Left cardiac atrium (tissue), 4 donors: Measurements from ENCODE around the gene GNAI1. TPM values are rescaled to one million over a fixed set of nuclear protein-coding genes. Genes with fewer than 3 reads are reported as not detected.
"Not testable (repeated sequence)": the region's sequence is repeated elsewhere in the genome, so short reads cannot be mapped to it uniquely, and the experiment has no call there.

Experiments
- ATAC-seq, 2 donors: fragments of 200-7000 bp; cut with Tn5 transposase; one replicate each; pipeline ENCODE4 v1.9.1; 2020; ENCODE audit warnings: mild to moderate bottlenecking in 2 of 2, moderate library complexity in 2 of 2
- DNase-seq: peaks from one replicate; pipeline ENCODE4 v3.0.0-alpha.2; 2020
- intact Hi-C, 2 donors: fragments of 100-400 bp; cut with DNase I; formaldehyde crosslinking; loops; one replicate each; pipeline versions ENCODE4 v1.14.1 to v1.15.1; 2022 to 2023
- total RNA-seq, 2 donors: library from RNA; stranded (reverse); fragmentation: NEBNext Ultra II Directional; extraction: Animal tissue kit (Norgen Biotek cat#: 25700); gene quantifications; one replicate each; pipeline ENCODE4 v1.2.1, GENCODE V29; 2021
- donor health status: DM: no; HTN: yes; CAD: no.
- donor health status: DM: no; HTN: yes; CAD: no; lungs with severe emphysema.
- donor health status: DM: yes; HTN: yes; CAD: no.
- donor health status: Dilated cardiomyopathy.

Gene GNAI1
- total RNA-seq, 2 donors from 2014 or later: 16.0 to 18.4 TPM

DNA sequence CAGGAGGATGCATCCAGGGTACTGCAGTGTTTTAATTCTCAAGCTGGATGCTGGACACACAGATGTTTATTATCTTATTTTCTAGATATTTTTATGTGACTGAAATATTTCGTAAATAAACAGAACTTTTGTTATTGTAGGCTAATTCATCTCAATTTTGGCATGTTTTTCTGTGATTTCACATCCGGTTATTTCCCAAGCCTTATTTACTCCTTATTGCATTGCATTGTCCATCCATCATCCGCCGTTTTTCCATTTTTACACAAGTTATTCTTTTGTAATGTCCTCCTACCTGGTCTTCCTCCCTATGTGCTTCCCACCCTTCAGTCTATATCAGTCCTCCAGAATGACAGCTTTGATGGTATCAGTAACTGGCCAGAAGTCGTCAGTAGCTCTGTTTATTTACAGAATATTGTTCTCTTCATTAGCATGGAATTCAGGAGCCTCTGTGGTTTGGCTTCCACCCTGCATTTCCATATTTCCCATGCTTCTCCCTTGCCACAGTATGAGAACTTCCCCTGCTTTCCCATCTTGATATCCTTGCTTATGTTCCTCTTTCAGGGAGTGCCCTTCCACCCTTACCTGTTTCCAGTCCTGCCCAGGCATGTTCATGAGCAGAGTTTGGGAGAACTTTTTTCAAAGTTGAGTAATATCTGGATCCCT, 16.1 kb downstream of the GNAI1 start:
- no peak for DNase-seq
- ATAC-seq: no peak
- intact Hi-C loops: no loop called here

DNA sequence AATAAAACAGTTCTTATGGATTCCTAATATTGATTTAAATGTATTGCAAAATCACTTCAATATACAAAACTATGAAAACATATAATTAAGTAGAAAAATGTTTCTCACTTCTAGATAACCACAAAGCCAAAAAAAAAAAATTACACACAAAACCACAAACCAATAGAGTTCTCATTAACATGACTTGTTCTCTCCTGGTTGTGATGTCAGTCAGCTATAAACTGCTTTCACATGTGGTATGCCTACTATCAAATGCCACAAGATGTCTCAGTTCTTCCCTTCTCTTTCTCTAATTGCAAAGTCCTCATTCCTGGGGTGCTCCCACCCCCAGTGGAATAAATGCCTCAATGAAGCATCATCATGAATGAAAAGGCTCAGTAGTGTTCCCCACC, 16.6 kb downstream of the GNAI1 start:
- no peak for DNase-seq
- intact Hi-C loops: no loop called here
- ATAC-seq: no peak

DNA sequence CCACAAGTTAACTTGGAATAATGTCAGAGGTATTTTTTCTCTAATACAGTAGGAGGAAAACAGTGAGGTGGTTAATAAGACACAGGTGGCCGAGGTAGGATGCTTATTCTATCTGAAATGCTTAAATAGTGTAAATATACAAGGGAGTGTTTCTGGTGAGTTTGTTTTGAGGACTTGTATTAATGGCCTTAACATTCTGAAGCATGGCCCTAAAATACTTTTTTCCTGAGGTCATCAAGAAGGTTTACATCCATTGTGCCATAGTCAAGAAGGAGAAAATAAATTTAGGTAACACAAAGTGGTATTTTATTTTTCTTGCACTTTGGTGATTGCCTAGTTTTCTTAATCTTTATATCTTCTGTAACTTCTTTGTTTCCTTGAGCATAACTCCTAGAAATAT, 18.8 kb downstream of the GNAI1 start:
- DNase-seq: no peak
- ATAC-seq: no peak
- intact Hi-C loops: no loop called here

DNA sequence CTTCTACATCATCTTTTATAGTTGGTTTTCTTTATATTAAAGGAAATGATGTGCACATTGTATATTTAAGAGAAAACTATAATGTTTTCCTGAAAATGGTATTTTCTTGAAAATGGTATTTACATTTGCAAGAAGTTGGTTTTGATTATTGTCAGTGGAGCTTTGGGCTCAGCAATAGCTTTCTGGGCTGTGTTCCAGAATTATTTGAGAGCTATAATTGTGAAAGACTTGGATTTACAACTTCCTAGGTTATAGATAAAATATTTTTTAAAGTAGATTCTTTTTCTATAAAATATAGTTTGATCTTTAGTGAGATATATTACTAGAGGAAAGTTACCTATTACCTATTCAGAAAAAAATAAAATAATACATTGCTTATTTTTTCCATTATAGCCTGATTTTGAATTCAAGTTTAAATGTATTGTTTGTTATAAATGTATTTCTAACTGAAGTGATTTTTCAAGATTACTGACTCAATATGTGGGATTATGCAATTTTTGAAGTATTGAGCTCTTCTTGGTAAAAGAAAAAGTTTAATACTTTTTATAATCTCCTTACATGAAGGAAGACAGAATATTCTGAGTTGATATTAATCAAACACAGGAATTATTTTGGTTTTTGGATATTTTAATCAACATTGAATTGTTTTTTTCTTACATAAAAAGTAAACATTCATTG, 20.2 kb downstream of the GNAI1 start:
- ATAC-seq (no peak), DNase-seq (no peak)
- intact Hi-C loops: no loop called here

DNA sequence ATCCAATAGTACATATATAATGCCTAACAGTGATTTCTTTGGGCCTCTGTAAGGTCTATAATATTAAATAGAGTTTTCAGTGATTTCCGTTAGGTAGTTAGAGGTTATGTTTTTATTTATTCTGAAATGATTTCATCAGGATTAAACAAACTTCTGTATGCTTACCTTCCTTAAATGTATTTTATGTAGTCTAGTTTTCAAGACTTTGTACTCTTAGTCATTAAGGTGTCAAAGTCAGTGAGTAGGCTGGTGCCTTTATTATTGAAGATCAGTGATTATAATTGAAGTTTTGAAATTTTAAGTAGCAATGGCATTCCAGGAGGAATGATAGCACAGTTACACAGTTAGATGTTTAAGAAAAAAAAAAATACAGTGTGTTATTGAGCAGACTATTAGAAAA, 20.7 kb downstream of the GNAI1 start:
- no peak for ATAC-seq
- intact Hi-C loops: no loop called here
- no peak for DNase-seq

DNA sequence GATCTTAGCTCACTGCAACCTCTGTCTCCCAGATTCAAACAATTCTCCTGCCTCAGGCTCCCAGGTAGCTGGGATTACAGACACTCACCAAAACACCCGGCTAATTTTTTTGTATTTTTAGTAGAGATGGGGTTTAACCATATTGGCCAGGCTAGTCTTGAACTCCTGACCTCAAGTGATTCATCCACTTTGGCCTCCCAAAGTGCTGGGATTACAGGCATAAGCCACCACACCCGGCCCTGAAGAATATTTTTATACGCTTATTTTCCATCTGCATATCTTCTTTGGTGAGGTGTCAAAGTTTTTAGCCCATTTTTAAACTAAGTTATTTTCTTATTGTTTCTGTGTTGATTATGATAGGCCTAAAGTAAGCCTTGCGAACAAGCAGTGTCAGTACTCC, 23.1 kb downstream of the GNAI1 start:
- ATAC-seq, DNase-seq, intact Hi-C loops: not testable (repeated sequence)

DNA sequence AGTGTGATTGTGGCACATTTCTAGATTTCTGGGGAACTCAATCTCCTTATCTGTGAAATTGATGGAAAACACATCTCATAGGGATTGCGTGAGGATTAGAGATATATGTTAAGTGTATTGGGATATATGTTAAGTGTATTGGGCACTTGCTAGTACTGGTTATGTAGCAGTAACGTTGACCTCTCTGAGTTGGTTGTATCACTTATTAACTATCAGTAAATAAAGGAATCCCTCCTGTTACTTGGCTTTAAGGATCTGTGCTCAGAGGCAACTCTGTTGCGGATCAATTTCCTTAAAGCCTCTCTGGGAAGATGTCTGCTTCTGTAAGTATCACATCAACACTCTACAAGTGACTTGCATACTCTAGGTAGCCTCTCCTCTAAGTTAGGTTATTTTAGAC, 25.2 kb downstream of the GNAI1 start:
- no peak for DNase-seq
- no peak for ATAC-seq
- intact Hi-C loops: no loop called here

DNA sequence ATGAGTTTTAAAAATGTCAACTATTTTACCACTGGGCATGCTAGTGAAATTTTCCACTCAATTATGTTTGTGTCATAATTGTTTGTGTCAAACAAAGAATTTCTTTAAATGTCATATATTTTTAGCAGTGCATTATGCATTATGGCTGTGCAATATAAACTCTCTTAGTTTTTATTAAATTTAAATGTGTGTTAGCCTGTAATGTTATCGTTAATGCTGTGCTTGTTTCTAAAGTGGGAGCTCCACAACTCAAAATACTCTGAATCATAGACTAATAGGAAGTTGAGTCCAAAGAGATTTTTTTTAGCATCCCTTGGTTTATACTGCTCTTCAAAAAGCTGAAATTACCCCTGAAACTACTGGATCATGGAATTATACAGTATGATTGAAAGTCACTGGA, 26.8 kb downstream of the GNAI1 start:
- DNase-seq (no peak), ATAC-seq (no peak)
- intact Hi-C loops: no loop called here

DNA sequence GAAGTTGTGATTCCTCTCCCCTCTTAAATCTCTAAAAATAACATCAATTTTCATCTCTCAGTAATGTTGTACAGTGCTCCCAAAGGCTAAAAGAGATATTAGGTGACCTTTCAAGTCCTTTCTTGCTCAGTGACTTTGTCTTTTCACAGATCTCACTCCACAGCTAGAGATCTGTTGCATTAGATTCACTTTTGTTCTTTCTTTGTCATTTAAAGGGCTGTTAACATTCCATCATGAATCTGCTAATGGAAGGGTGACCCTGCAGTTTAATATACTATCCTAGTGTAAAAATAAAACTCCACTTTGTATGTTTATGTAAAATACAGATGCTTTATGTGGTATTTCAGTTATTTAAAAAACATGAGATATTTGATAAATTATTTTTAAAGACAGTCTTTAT, 30.5 kb downstream of the GNAI1 start:
- intact Hi-C loops: no loop called here
- DNase-seq: no peak
- no peak for ATAC-seq

DNA sequence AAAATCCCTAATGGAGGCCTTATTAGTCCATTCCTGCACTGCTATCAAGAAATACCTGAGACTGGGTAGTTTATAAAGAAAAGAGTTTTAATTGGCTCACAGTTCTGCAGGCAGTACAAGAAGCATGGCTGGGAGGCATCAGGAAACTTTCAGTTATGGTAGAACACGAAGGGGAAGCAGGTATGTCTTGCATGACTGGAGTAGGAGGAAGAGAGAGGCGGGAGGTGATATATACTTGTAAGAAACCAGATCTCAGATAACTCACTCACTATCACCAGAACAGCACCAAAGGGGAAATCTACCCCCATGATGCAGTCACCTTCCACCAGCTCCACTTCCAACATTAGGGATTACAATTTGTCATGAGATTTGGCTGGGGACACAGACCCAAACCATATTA, 35.8 kb downstream of the GNAI1 start:
- intact Hi-C loops: no loop called here
- ATAC-seq: no peak
- no peak for DNase-seq

DNA sequence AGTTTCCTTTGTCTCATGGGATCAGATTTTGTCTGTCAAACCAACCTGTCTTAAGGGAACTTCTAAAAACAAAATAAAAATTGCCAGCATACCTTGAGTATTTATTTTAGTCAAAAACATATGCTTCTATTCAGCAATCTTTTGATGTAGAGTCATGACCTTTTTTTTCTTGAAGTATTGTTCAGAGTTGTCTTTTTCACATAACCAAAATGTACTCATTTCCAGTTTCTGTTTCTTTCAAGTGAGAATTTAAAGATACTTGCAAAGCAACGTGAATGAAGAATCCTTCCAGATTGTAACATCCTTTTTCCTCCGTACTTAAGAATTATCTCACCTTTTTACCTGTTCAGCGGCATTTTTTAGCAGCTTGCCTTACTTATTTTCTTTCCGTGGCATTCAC, 37.8 kb downstream of the GNAI1 start:
- intact Hi-C loops: no loop called here
- ATAC-seq (no peak), DNase-seq (no peak)

DNA sequence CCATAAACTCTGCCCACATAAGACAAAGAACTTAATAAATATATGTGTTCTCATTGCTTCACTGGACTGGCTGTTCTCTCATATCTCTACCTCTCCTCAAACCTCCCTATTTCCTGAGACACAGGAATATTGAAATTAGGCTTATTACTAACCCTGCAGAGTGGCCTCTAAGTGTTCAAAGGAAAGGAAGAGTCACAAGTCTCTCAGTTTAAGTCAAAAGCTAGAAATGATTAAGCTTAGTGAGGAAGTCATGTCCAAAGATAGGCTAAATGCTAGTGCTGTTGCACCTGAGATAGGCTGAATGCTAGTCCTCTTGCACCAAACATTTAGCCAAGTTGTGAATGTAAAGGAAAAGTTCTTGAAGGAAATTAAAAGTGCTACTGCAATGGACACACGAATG, 41.1 kb downstream of the GNAI1 start:
- DNase-seq (no peak), ATAC-seq (no peak)
- intact Hi-C loops: no loop called here

DNA sequence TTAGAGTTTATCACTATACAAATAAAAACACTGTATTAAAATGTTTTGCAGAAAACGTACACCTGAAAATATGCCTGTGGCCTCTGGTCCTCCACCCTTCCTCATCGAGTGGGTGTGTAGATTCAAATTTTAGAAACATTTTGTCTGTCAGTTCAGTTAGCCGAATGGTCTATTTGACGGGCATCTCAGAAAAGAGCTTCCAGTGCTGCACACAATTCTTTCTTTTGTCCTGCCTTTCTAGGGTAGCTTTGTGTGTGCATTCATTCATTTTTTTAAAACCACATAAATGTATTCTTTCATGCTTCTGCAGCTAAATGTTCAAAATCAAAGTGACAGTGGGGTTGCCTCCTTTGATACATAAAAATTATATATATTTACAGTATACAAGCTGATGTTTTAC, 46.8 kb downstream of the GNAI1 start:
- ATAC-seq (no peak), DNase-seq (no peak)
- intact Hi-C loops: no loop called here

DNA sequence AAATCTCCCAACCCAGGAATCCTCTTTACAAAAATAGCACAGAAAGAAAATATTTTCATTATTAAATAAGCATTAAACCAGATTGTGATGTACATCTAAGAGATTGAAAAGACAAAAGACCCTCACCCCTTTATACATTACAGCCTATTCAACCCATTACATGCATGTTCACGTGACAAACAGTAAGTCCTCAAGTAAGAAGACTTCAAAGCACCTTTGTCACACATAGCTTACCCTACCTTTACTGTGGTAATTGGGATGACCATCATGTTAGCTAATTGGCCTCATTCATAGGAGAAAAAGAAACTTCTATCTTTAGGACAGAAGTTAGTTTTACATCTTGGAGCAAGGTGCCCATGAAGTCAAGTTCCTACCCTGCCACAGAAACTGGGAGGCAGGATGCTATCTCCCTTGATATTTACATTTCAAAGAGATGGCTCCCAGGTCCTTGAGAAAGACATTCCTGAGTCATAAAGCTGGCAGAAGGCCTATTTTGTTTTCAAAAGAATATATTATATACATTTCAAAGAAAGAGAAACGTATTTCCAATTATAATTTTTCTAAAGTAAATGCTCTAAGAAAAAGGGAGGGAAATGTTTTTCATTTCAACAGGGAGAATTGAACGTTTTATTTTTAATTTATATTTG, 48.1 kb downstream of the GNAI1 start:
- no peak for ATAC-seq
- intact Hi-C loops: no loop called here
- no peak for DNase-seq

DNA sequence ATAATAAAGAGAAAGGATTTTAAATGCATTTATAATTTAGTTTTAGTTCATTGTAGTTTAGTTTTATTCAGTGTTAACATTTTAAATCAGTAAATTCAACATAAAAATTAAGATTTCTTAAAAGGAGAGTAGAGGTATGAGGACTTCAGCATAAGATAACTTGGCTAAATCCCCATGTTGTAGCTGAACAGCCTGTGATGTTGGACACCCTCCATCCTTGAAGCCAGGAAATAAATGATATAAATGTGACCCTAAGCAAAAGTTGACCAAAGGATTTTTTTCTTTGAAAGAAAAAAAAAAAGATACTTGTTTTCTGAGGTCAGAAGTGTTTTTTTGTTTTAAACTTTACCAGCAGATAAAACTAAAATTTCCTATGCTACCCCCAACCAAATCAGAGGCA, 48.7 kb downstream of the GNAI1 start:
- intact Hi-C loops: no loop called here
- DNase-seq (no peak), ATAC-seq (no peak)

DNA sequence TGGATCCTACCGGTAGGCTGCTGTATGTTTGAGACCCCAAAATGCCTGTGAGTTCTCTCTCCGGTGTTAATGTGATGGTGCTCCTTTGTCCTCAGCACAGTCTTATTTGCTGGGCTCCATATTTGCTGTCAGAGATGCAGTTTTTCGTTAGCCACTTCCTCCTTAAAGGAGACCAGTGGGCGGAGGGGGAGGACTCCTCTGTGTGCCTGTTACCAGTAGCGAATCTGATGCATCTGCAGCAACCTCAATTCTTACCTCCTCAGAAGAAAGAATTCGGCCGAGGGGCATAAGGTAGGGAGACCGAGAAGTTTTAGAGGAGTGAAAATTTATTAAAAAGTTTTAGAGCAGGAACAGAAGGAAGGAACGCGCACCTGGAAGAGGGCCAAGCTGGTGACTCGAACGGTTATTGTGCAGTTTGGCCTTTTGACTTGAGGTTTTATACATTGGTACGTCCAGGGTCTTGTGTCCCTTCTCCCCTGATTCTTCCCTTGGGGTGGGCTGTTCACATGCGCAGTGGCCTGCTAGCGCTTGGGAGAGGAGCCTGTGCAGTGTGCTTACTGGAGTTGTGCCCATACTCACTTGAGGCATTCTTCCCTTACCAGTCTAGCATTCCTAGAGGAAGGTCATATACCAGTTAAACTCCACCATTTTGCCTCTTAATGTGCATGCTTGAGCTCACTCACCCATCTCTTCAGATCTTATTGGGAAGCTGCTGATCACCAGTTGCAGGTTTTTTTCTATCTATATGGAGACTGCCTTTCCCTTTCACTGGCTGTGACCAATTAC, 49.5 kb downstream of the GNAI1 start:
- ATAC-seq (no peak), DNase-seq (no peak)
- intact Hi-C loops: no loop called here

DNA sequence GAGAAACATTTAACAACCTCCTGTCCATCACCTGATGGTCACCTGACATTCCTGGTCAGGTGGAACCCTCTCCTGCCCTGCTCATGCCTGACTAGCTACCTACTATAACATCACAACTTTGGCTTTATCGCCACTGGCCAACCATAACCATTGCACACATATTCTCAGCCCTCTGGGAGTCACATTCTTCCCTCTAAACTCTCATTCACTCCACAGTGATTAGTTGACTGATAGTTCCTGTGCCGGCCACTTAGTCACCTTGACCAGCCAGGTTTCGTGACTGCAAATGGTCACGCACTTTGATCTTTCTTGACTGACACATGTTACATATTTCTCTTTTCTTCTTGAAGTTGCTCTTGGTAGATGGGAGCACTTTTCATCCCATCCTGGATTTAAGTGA, 50.1 kb downstream of the GNAI1 start:
- DNase-seq (no peak), ATAC-seq (no peak)
- intact Hi-C loops: no loop called here

DNA sequence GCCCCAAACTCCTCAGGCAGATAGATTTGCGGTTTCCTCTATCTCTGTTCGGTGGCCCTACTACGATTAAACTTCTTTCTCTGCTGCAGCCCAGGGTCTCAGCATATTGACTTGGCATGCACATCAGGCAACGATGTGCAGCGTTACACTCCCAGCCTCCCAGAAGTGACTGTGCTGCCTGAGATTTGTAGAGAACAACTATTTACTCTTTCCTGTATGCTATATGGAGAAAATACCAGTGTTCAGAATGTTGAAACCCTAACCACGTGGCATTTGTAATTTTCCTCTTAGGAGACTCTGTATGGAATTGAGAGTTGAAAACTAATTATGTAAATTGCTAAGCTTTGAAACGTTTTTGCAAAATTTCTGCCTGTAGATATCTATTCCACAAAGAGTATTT, 50.9 kb downstream of the GNAI1 start:
- DNase-seq (no peak), ATAC-seq (no peak)
- intact Hi-C loops: no loop called here

DNA sequence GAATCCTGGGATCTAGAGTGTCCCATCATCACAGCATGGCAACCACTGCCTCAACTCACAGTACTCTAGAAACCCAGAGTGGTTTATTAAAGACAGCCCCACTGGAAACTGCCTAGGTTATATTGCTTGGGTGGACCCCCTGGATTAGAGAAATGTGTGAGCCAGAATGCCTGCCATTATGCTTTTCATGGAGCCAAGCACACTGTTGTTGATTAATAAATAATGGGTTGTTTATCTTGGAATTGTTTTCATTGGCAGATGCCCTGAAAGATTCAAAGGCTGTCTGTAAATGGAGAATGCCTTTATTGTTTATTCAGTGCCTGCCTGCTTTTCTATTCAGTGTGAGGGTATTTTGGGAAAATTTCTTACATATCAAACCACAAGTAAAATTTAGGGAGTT, 52.1 kb downstream of the GNAI1 start:
- DNase-seq: no peak
- no peak for ATAC-seq
- intact Hi-C loops: no loop called here

DNA sequence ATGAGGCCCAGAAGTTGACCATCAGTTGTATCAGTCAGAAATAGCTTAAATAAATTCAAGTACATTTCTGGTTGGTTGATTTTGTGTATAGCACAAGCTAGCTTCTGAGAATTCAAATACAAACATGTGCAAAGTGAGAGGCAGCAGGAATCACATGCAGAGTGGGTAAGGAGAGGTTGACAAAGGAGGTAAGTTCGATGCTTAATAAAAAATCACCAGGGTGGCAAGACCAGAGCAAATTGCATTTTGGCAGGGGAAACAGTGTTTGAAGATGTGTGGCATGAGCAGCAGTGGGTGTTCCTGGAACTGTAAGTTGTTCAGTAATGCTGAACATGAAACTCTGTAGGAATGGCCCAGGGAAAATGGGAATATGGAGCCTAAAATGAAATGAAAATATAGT, 52.6 kb downstream of the GNAI1 start:
- intact Hi-C loops: no loop called here

More for the DNA sequence above, 52.6 kb downstream of the GNAI1 start:
- DNase-seq (no peak), ATAC-seq (no peak)
